Peyer's patch (tissue), 4 donors: ENCODE results near the gene NME7. TPM values are rescaled to one million over a fixed set of nuclear protein-coding genes. Genes with fewer than 3 reads are reported as not detected.
"Not testable (repeated sequence)": the region's sequence is repeated elsewhere in the genome, so short reads cannot be mapped to it uniquely, and the experiment has no call there.

ENCODE experiments used
- DNase-seq, 3 donors: peaks; one replicate each; pipeline ENCODE4 v3.0.0-alpha.2; 2017 to 2019
- H3K27ac ChIP-seq, 4 donors: fragments of 200-600 bp; sonication (generic); one replicate each; pipeline ENCODE4 v1.5.1; 2016 to 2019
- H3K27me3 ChIP-seq, 2 donors: fragments of 200-600 bp; sonication (generic); one replicate each; pipeline ENCODE4 v1.5.1; 2019
- H3K36me3 ChIP-seq, 3 donors: fragments of 200-600 bp; sonication (generic); one replicate each; pipeline ENCODE4 v1.5.1; 2016 to 2019
- H3K4me1 ChIP-seq, 4 donors: fragments of 200-600 bp; sonication (generic); one replicate each; pipeline ENCODE4 v1.5.1; 2016 to 2019
- H3K4me3 ChIP-seq, 4 donors: fragments of 200-600 bp; sonication (generic); 1 replicate in 3 of 4; 2 replicates in 1 of 4; pipeline ENCODE4 v1.5.1; 2016 to 2019; ENCODE audit warnings: mild to moderate bottlenecking in 1 of 4
- H3K9me3 ChIP-seq, 4 donors: fragments of 200-600 bp; sonication (generic); one replicate each; pipeline ENCODE4 v1.5.1; 2016 to 2019; ENCODE audit warnings: mild to moderate bottlenecking in 1 of 4
- POLR2A ChIP-seq, 2 donors: fragments of 450-650 bp; IDR thresholded peaks; one replicate each; pipeline ENCODE4 v1.5.1; 2017; ENCODE audit warnings: antibody characterized with exemption in 2 of 2, mild to moderate bottlenecking in 2 of 2, moderate library complexity in 2 of 2
- total RNA-seq, 4 donors: library from RNA; depleted of rRNA; stranded (reverse); fragments of >200 nt; gene quantifications; one replicate each; pipeline ENCODE4 v1.1.0, GENCODE V29; 2016
- TF ChIP-seq, protein P1 (sequence below), 6 experiments: fragments of 450-650 bp in 4 of 6; fragments of 200-600 bp in 2 of 6; sonication (generic) in 1 of 6; IDR thresholded peaks; one replicate each; pipeline ENCODE4 v1.5.1; 2017 to 2019; ENCODE audit warnings: antibody characterized with exemption in 6 of 6, mild to moderate bottlenecking in 3 of 6, moderate library complexity in 1 of 6

The NME7 gene
- total RNA-seq, 4 donors from 2014 or later = 3.3 to 12.7 (median 4.6) TPM

DNA sequence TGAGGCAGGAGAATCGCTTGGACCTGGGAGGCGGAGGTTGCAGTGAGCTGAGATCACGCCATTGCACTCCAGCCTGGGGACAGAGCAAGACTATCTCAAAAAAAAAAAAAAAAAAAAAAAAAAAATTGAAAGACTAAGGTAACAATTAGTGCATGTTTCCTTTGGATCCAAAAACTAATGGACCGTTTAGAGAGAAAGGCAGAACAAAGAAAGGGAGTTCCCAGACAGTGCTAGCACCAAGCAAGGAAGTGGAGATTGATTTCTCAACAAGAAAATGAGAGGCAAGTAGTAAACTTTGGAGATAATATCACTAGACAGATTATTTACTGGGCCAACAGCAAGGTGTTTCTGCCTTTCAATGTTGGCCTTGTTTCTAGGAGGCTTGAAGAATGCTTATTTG lies 236.9 kb downstream of the NME7 start:
- DNase-seq = no peak
- Histone ChIP-seq H3K4me3 (no peak overlapping the region), H3K27me3 (no peaks in the 10 kb centered on the region), H3K27ac (no peak overlapping the region), H3K36me3 (peaks cover 0 to 62% (median 3%) of the 10 kb centered on the region in 3 donors), H3K9me3 (no peaks in the 10 kb centered on the region), H3K4me1 (peaks cover 0 to 10% (median 0%) of the 10 kb centered on the region in 4 donors)
- no peak for TF ChIP-seq POLR2A (IDR thresholded peaks at IDR 0.05)
- TF ChIP-seq, protein P1, sequence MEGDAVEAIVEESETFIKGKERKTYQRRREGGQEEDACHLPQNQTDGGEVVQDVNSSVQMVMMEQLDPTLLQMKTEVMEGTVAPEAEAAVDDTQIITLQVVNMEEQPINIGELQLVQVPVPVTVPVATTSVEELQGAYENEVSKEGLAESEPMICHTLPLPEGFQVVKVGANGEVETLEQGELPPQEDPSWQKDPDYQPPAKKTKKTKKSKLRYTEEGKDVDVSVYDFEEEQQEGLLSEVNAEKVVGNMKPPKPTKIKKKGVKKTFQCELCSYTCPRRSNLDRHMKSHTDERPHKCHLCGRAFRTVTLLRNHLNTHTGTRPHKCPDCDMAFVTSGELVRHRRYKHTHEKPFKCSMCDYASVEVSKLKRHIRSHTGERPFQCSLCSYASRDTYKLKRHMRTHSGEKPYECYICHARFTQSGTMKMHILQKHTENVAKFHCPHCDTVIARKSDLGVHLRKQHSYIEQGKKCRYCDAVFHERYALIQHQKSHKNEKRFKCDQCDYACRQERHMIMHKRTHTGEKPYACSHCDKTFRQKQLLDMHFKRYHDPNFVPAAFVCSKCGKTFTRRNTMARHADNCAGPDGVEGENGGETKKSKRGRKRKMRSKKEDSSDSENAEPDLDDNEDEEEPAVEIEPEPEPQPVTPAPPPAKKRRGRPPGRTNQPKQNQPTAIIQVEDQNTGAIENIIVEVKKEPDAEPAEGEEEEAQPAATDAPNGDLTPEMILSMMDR (IDR thresholded peaks at IDR 0.05) = no peak

DNA sequence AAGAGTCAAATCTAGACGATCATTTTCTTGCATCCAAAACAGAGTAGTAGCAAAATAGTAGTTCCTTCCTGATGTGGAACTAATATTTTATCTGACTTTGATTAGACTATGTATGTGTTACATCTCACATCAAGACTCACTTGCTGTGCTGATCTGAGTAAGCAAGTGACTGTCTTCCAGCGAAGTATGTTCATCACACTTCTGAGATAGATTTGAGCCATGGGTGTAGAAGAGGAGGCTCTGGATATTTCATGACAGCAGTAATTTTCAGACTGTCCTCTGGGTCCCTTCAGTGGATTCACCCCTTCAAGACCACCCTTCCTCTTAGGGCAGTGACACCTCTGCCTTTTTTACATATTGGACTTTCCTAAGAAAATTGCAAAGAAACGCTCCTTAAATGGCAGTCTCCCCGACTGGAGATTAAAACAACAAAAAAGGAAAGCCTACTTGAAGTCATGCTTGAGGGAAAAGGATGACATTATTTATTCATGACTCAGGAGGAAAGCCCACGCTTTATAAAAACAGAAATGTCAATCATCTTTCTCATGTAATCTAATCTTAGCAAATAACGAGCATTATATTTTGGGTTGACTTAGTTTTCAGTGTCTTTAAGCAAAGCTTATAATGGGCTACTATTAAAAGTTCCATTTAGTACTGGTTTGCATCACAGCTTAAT lies 238.3 kb downstream of the NME7 start:
- Histone ChIP-seq H3K4me3 (no peak overlapping the region), H3K36me3 (peaks cover 0 to 76% (median 3%) of the 10 kb centered on the region in 3 donors), H3K27me3 (no peaks in the 10 kb centered on the region), H3K4me1 (peaks cover 0 to 10% (median 0%) of the 10 kb centered on the region in 4 donors), H3K9me3 (no peaks in the 10 kb centered on the region), H3K27ac (no peak overlapping the region)
- DNase-seq = no peak
- TF ChIP-seq, protein P1 (IDR thresholded peaks at IDR 0.05) = no peak
- no peak for TF ChIP-seq POLR2A (IDR thresholded peaks at IDR 0.05)

DNA sequence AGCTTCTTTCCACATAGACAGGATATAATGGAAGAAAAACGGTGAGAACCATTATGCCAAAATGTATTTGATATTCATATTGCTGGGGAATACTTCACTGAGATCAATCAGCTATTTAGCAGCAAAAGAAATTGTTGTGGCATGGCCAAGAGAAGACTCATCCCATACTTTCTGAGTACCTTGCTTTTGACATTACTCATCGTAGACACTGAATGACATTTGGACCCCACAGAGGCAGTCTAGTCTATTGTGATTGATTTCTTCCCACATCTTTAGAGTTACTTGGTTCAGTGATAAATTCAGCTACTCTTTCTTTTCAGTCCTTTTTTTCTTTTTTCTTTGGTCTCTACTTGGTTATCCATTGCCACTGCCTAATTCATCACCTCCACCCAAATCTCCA lies 239.0 kb downstream of the NME7 start:
- no peak for DNase-seq
- no peaks in the 10 kb centered on the region for H3K27me3 ChIP-seq
- peaks cover 0 to 12% (median 0%) of the 10 kb centered on the region in 4 donors for H3K4me1 ChIP-seq
- H3K9me3 ChIP-seq = no peaks in the 10 kb centered on the region
- no peak overlapping the region for H3K27ac ChIP-seq
- H3K4me3 ChIP-seq = no peak overlapping the region
- TF ChIP-seq POLR2A (IDR thresholded peaks at IDR 0.05) = no peak
- TF ChIP-seq, protein P1 (IDR thresholded peaks at IDR 0.05) = no peak
- peaks cover 0 to 83% (median 3%) of the 10 kb centered on the region in 3 donors for H3K36me3 ChIP-seq

DNA sequence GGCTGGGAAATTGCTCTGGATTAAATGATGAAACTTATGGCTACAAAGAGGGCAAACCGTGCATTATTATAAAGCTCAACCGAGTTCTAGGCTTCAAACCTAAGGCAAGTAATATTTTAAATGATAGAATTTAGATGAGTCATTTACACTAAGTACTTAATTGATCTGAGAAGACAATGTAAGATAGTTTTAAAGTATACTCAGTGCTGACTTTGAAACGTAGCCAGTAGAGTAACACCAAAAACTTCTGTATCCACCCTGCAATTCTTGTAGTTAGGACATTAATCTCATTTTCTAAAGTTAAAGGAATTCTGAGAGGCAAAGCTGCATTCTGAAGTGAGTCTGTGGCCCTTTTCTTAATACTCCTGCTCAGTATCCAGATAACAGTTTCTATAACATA lies 240.3 kb downstream of the NME7 start:
- Histone ChIP-seq H3K36me3 (peaks cover 0 to 83% (median 0%) of the 10 kb centered on the region in 3 donors), H3K27ac (no peak overlapping the region), H3K27me3 (no peaks in the 10 kb centered on the region), H3K4me3 (no peak overlapping the region), H3K9me3 (no peaks in the 10 kb centered on the region), H3K4me1 (peaks cover 0 to 13% (median 0%) of the 10 kb centered on the region in 4 donors)
- TF ChIP-seq, protein P1 (IDR thresholded peaks at IDR 0.05) = no peak
- no peak for TF ChIP-seq POLR2A (IDR thresholded peaks at IDR 0.05)
- DNase-seq = no peak

DNA sequence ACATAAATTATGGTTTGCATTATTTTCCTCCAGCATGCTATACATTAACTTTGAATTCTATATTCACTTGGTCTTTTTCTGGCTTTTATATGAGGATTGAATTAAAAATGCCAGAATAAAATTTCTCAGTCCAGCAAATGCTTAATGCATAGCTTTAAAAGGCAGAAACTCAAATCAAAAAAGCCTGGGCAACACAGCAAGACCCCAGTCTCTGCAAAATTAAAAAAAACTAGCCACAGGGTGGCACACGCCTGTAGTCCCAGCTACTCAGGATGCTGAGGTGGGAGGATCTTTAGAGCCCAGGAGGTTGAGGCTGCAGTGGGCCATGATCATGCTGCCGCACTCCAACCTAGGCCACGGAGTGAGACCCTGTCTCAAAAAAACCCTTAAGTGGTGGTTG lies 241.3 kb downstream of the NME7 start:
- Histone ChIP-seq H3K27ac (no peak overlapping the region), H3K9me3 (no peaks in the 10 kb centered on the region), H3K4me3 (no peak overlapping the region), H3K36me3 (peaks cover 0 to 84% (median 0%) of the 10 kb centered on the region in 3 donors), H3K27me3 (no peaks in the 10 kb centered on the region), H3K4me1 (peaks cover 0 to 13% (median 0%) of the 10 kb centered on the region in 4 donors)
- no peak for DNase-seq
- TF ChIP-seq, protein P1 (IDR thresholded peaks at IDR 0.05) = no peak
- TF ChIP-seq POLR2A (IDR thresholded peaks at IDR 0.05) = no peak

DNA sequence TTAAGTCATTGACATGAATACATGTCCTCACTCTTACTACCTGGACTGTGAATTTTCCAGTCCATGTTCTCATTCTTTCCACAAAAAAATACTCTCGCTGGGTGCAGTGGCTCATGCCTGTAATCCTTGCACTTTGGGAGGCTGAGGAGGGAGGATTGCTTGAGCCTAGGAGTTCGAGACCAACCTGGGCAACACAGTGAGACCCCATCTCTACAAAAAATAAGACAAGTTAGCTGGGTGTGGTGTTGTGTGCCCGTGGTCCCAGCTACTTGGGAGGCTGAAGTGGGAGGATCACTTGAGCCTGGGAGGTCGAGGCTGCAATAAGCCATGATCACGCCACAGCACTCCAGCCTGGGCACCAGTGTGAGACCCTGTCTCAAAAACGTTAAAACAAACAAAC lies 242.0 kb downstream of the NME7 start:
- H3K36me3 ChIP-seq = peaks cover 0 to 82% (median 0%) of the 10 kb centered on the region in 3 donors
- H3K27me3 ChIP-seq, H3K9me3 ChIP-seq, H3K27ac ChIP-seq, H3K4me3 ChIP-seq, H3K4me1 ChIP-seq, DNase-seq: not testable (repeated sequence)
